Karpas-422 (cell line): Measurements from ENCODE around the gene PPA2. TPM values are rescaled to one million over a fixed set of nuclear protein-coding genes. Genes with fewer than 3 reads are reported as not detected.

Source experiments
- DNase-seq: peaks from one replicate; pipeline ENCODE4 v3.0.0-alpha.2; 2015
- H2AFZ ChIP-seq: fragments of 200-600 bp; sonication (generic); 2 replicates; pipeline ENCODE4 v1.6.1; 2014; ENCODE audit warnings: antibody characterized with exemption, low read length, mixed read lengths
- H3K27ac ChIP-seq: fragments of 200-600 bp; sonication (generic); 2 replicates; pipeline ENCODE4 v1.5.1; 2014; ENCODE audit warnings: mild to moderate bottlenecking, low read length, moderate library complexity
- H3K27me3 ChIP-seq: fragments of 200-600 bp; sonication (generic); 2 replicates; pipeline ENCODE4 v1.6.1; 2014; ENCODE audit warnings: low read length, mixed read lengths
- H3K36me3 ChIP-seq: fragments of 200-600 bp; sonication (generic); 2 replicates; pipeline ENCODE4 v1.6.1; 2014; ENCODE audit warnings: low read length, mixed read lengths; ENCODE audit not compliant: insufficient read depth
- H3K4me1 ChIP-seq: fragments of 200-600 bp; sonication (generic); 2 replicates; pipeline ENCODE4 v1.6.1; 2014; ENCODE audit warnings: mild to moderate bottlenecking, low read length, mixed read lengths
- H3K4me2 ChIP-seq: fragments of 200-600 bp; sonication (generic); 2 replicates; pipeline ENCODE4 v1.6.1; 2014; ENCODE audit warnings: low read length, low read depth, mild to moderate bottlenecking; ENCODE audit not compliant: poor library complexity, severe bottlenecking
- H3K4me3 ChIP-seq: fragments of 200-600 bp; sonication (generic); 2 replicates; pipeline ENCODE4 v1.5.1; 2014; ENCODE audit warnings: mild to moderate bottlenecking, antibody characterized with exemption, low read length, mixed read lengths
- H3K79me2 ChIP-seq: fragments of 200-600 bp; sonication (generic); 2 replicates; pipeline ENCODE4 v1.6.1; 2014; ENCODE audit warnings: mild to moderate bottlenecking, low read length, mixed read lengths
- H3K9ac ChIP-seq: fragments of 200-600 bp; sonication (generic); 2 replicates; pipeline ENCODE4 v1.6.0; 2014; ENCODE audit warnings: low read length
- H3K9me2 ChIP-seq: fragments of 200-600 bp; sonication (generic), shearing (Covaris generic); replicated peaks from 2 replicates; pipeline ENCODE4 v1.6.0; 2014; ENCODE audit warnings: mild to moderate bottlenecking, low read length, moderate library complexity; ENCODE audit not compliant: insufficient read depth
- H3K9me3 ChIP-seq: fragments of 300-700, 200-600 bp; sonication (generic); 2 replicates; pipeline ENCODE4 v1.6.1; 2014; ENCODE audit warnings: low read length, mixed read lengths
- H4K20me1 ChIP-seq: fragments of 200-600 bp; sonication (generic); 2 replicates; pipeline ENCODE4 v1.6.1; 2014; ENCODE audit warnings: mild to moderate bottlenecking, antibody characterized with exemption, low read length, low read depth; ENCODE audit not compliant: insufficient read depth
- total RNA-seq: library from RNA; depleted of rRNA; stranded (reverse); fragments of >200 nt; shearing (Covaris generic); gene quantifications from 2 replicates; pipeline ENCODE4 v1.2.3, GENCODE V29; 2014; ENCODE audit warnings: low replicate concordance; rRNA removed

The PPA2 gene
- 138 and 176 TPM in 2 replicates for total RNA-seq

GRCh38 chr4:105473324-105474098, at the start of gene PPA2:
Gene PPA2 (minus strand): TSS chr4:105474062. CDS start chr4:105474050, 12 bp downstream.
- H3K4me2 ChIP-seq: peak within 1 kb of the TSS; percentile 98
- peaks cover 52% of the 10 kb centered on the region for H3K79me2 ChIP-seq
- H3K4me3 ChIP-seq: peak within 1 kb of the TSS; percentile 87
- H3K4me1 ChIP-seq: peaks cover 23% of the 10 kb centered on the region
- H3K27me3 ChIP-seq: no peaks in the 10 kb centered on the region
- H3K36me3 ChIP-seq: peaks cover 29% of the 10 kb centered on the region
- no peaks in the 10 kb centered on the region for H3K9me3 ChIP-seq
- H3K9ac ChIP-seq: peak within 1 kb of the TSS; percentile 95
- no peaks in the 10 kb centered on the region for H3K9me2 ChIP-seq
- DNase-seq: peak; percentile 95
- peak within 1 kb of the TSS; percentile 75 for H3K27ac ChIP-seq
- peak within 1 kb of the TSS; percentile 72; the same call in 1 of the 2 replicates for H2AFZ ChIP-seq
- H4K20me1 ChIP-seq: peaks cover 11% of the 10 kb centered on the region; the same call in 1 of the 2 replicates

- Histone ChIP-seq H3K4me1 (no peaks in the 10 kb centered on the region), H3K27me3 (no peaks in the 10 kb centered on the region), H2AFZ (no peak overlapping the region), H3K36me3 (no peaks in the 10 kb centered on the region), H4K20me1 (no peaks in the 10 kb centered on the region), H3K9me3 (no peaks in the 10 kb centered on the region), H3K4me2 (no peak overlapping the region), H3K9ac (no peak overlapping the region), H3K79me2 (no peaks in the 10 kb centered on the region), H3K9me2 (no peaks in the 10 kb centered on the region), H3K4me3 (no peak overlapping the region), H3K27ac (no peak overlapping the region)
- peak; percentile 79 for DNase-seq
Measured at GRCh38 chr4:105520819-105521790, 47.2 kb upstream of the PPA2 start.

- no peaks in the 10 kb centered on the region for H3K9me3 ChIP-seq
- no peak for DNase-seq
Measured at GRCh38 chr4:105510245-105510644, 36.4 kb upstream of the PPA2 start.

GRCh38 chr4:105509714-105510113, 35.9 kb upstream of the PPA2 start:
- no peaks in the 10 kb centered on the region for H3K36me3 ChIP-seq

More at GRCh38 chr4:105510245-105510644, 36.4 kb upstream of the PPA2 start:
- H3K27me3 ChIP-seq: no peaks in the 10 kb centered on the region
- no peak overlapping the region for H2AFZ ChIP-seq
- no peak overlapping the region for H3K4me3 ChIP-seq
- no peak overlapping the region for H3K27ac ChIP-seq
- no peaks in the 10 kb centered on the region for H3K79me2 ChIP-seq
- H3K4me1 ChIP-seq: peaks cover 9% of the 10 kb centered on the region
- H3K4me2 ChIP-seq: no peak overlapping the region
- H3K9me2 ChIP-seq: no peaks in the 10 kb centered on the region
- no peak overlapping the region for H3K9ac ChIP-seq
- H4K20me1 ChIP-seq: no peaks in the 10 kb centered on the region
- H3K36me3 ChIP-seq: no peaks in the 10 kb centered on the region

GRCh38 chr4:105509291-105509690, 35.4 kb upstream of the PPA2 start:
- no peak overlapping the region for H3K4me2 ChIP-seq
- H3K79me2 ChIP-seq: no peaks in the 10 kb centered on the region
- no peak overlapping the region for H3K4me3 ChIP-seq
- H4K20me1 ChIP-seq: no peaks in the 10 kb centered on the region
- H3K27me3 ChIP-seq: no peaks in the 10 kb centered on the region
- no peaks in the 10 kb centered on the region for H3K9me2 ChIP-seq
- H3K27ac ChIP-seq: no peak overlapping the region
- no peak overlapping the region for H2AFZ ChIP-seq
- H3K9ac ChIP-seq: no peak overlapping the region
- H3K9me3 ChIP-seq: no peaks in the 10 kb centered on the region
- peaks cover 9% of the 10 kb centered on the region for H3K4me1 ChIP-seq
- peak; percentile 54 for DNase-seq
- no peaks in the 10 kb centered on the region for H3K36me3 ChIP-seq

More at GRCh38 chr4:105509714-105510113, 35.9 kb upstream of the PPA2 start:
- Histone ChIP-seq H2AFZ (no peak overlapping the region), H3K9ac (no peak overlapping the region), H3K4me3 (no peak overlapping the region), H3K4me2 (no peak overlapping the region), H3K4me1 (peaks cover 9% of the 10 kb centered on the region), H4K20me1 (no peaks in the 10 kb centered on the region), H3K9me2 (no peaks in the 10 kb centered on the region), H3K9me3 (no peaks in the 10 kb centered on the region), H3K79me2 (no peaks in the 10 kb centered on the region), H3K27me3 (no peaks in the 10 kb centered on the region), H3K27ac (no peak overlapping the region)
- DNase-seq: no peak

GRCh38 chr4:105504744-105505143, 30.9 kb upstream of the PPA2 start:
- Histone ChIP-seq H3K36me3 (no peaks in the 10 kb centered on the region), H3K4me2 (no peak overlapping the region), H3K4me1 (peaks cover 9% of the 10 kb centered on the region), H2AFZ (no peak overlapping the region), H3K9me3 (no peaks in the 10 kb centered on the region), H3K79me2 (no peaks in the 10 kb centered on the region), H3K27me3 (no peaks in the 10 kb centered on the region), H3K27ac (no peak overlapping the region), H3K4me3 (no peak overlapping the region), H3K9me2 (no peaks in the 10 kb centered on the region), H4K20me1 (no peaks in the 10 kb centered on the region), H3K9ac (no peak overlapping the region)
- no peak for DNase-seq

- H2AFZ ChIP-seq: no peak overlapping the region
- H3K4me2 ChIP-seq: no peak overlapping the region
- H3K9ac ChIP-seq: no peak overlapping the region
- no peaks in the 10 kb centered on the region for H3K27me3 ChIP-seq
- H3K79me2 ChIP-seq: no peaks in the 10 kb centered on the region
- no peak for DNase-seq
- H3K27ac ChIP-seq: no peak overlapping the region
- no peaks in the 10 kb centered on the region for H3K9me3 ChIP-seq
- H3K9me2 ChIP-seq: no peaks in the 10 kb centered on the region
- H4K20me1 ChIP-seq: no peaks in the 10 kb centered on the region
- H3K36me3 ChIP-seq: no peaks in the 10 kb centered on the region
- H3K4me1 ChIP-seq: no peaks in the 10 kb centered on the region
- no peak overlapping the region for H3K4me3 ChIP-seq
Measured at GRCh38 chr4:105503484-105503883, 29.6 kb upstream of the PPA2 start.

- Histone ChIP-seq H3K79me2 (no peaks in the 10 kb centered on the region), H3K4me3 (no peak overlapping the region), H3K4me1 (no peaks in the 10 kb centered on the region), H2AFZ (no peak overlapping the region), H3K27me3 (no peaks in the 10 kb centered on the region), H3K9me3 (no peaks in the 10 kb centered on the region), H4K20me1 (no peaks in the 10 kb centered on the region), H3K27ac (no peak overlapping the region), H3K36me3 (no peaks in the 10 kb centered on the region), H3K9ac (no peak overlapping the region), H3K9me2 (no peaks in the 10 kb centered on the region), H3K4me2 (no peak overlapping the region)
- no peak for DNase-seq
Measured at GRCh38 chr4:105496899-105497298, 23.0 kb upstream of the PPA2 start.
